Activated CD8-positive, alpha-beta memory T cell treated with anti-CD3 and anti-CD28 coated beads, Interleukin-2, amount 50 U/mL, for 4 hours (primary cell): ENCODE results near the gene SLC27A5.
"Not testable (repeated sequence)": the region's sequence is repeated elsewhere in the genome, so short reads cannot be mapped to it uniquely, and the experiment has no call there.

Experiments used
- DNase-seq: peaks from one replicate; pipeline ENCODE4 v3.0.0-alpha.2; 2020

SLC27A5 gene

DNA sequence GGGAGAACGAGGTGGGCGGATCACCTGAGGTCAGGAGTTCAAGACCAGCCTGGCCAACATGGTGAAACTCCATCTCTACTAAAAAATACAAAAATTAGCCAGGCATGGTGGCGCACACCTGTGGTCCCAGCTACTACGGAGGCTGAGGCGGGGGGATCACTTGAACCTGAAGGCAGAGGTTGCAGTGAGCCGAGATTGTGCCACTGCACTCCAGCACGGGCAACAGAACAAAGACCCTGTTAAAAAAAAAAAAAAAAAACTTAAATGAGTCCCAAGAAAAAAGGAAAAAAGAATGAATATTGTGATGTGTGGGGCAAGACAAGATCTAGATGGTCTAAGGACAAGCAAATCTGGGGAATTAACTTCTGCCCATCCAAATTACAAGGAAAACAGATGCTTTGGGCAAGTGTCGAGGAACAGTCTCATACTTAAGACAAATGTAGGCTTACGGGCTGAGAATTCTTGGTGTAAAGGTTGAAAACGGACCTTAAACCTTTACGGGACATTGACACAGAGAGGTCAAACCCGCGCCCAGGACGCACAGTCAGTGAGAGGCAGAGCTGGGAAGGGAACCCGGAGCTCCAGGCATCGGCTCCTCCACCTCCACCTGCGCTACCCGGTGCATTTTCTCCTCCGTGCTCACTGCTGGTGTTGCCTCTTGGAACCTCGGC lies 45.6 kb downstream of the SLC27A5 start:
- no peak for DNase-seq

- DNase-seq = no peak
Observed at GRCh38 chr19:58460039-58460438, 51.8 kb downstream of the SLC27A5 start.

GRCh38 chr19:58456111-58456510 lies 55.7 kb downstream of the SLC27A5 start:
- DNase-seq = no peak

GRCh38 chr19:58455306-58455705 lies 56.5 kb downstream of the SLC27A5 start:
- DNase-seq = no peak

- no peak for DNase-seq
Observed at GRCh38 chr19:58453743-58454142, 58.0 kb downstream of the SLC27A5 start.

DNA sequence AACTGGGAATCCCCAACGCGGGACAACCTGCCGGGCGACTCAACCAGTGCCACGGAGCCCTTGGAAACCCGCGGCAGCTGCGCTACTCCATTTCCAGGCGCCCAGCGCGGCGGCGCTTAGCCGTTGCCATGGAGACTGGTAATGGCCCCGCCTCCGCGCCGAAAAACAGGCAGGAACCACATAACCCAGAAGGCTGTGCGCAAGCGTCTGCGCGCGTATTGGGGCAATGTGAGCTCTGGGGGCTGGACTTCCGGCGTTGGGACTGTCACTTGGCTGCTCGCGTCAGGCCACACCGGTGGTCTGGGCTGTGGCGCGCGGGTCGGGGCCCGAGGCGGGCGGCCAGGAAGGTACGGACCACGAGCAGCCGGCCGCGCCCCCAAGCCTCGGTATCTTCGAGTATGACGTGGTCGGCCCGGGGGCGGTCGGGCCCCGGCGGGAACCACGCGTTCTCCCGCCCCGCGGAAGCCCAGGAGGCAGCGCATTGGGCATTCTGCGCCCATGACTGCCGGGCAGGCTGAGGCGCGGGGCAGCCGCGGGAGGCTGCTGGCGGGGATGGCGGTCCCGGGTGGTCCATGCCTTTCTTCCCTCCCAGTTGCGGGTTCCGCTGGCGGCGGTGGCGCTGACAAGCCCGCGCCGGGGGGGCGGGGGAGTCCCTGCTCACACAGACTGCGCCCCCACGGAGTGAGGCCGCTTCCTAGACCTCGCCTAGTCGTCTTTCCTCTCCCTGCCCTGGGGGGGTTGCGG lies 60.3 kb downstream of the SLC27A5 start, which contains the start of gene ZNF324B:
Gene ZNF324B (plus strand): TSS at position 265 of the 744 bp plus-strand sequence. CDS start 2,080 bp downstream, outside the sequence.
- DNase-seq = peak; percentile 97

DNA sequence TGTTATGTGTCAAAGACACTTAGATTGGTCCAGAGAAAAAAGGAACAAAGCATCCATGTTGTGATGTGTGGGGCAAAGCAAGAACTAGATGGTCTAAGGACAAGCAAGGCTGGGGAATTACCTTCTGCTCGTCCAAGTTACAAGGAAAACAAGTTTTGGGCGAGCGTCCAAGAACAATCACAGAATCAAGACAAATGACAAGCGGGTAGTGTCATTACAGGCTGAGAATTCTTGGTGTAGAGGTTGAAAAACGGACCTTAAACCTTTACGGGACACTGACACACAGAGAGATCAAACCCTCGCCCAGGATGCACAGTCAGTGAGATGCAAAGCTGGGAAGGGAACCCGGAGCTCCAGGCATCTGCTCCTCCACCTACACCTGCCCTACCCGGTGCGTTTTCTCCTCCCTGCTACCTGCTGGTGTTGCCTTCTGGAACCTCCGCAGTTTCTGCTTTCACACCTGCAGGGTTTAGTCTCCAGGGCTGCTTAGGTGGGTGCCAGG lies 60.9 kb downstream of the SLC27A5 start:
- no peak for DNase-seq

DNA sequence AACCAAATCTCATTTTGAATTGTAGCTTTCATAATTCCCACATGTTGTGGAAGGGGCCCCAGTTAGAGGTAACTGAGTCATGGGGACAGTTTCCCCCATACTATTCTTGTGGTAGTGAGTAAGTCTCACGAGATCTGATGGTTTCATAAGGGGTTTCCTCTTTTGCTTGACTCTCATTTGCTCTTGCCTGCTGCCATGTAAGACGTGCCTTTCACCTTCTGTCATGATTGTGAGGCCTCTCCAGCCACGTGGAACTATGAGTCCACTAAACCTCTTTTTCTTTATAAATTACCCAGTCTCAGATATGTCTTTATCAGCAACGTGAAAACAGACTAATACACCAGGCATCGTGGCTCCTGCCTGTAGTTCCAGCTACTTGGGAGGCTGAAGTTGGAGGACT lies 61.8 kb downstream of the SLC27A5 start:
- not testable (repeated sequence) for DNase-seq

- not testable (repeated sequence) for DNase-seq
Observed at GRCh38 chr19:58448860-58449259, 62.9 kb downstream of the SLC27A5 start.
